GM21526 (cell line): Measurements from ENCODE around the gene DEFB108B.
"Not testable (repeated sequence)": the region's sequence is repeated elsewhere in the genome, so short reads cannot be mapped to it uniquely, and the experiment has no call there.

Experiments
- ATAC-seq: cut with Tn5 transposase; IDR thresholded peaks from one replicate; pipeline ENCODE4 v1.9.1; 2021; ENCODE audit warnings: moderate library complexity; ENCODE audit not compliant: unreplicated experiment, low FRiP score

Gene DEFB108B

GRCh38 chr11:71813481-71814355, 19.3 kb upstream of the DEFB108B start:
- not testable (repeated sequence) for ATAC-seq

GRCh38 chr11:71821539-71821938, 11.5 kb upstream of the DEFB108B start:
- ATAC-seq, result not testable (repeated sequence)

DNA sequence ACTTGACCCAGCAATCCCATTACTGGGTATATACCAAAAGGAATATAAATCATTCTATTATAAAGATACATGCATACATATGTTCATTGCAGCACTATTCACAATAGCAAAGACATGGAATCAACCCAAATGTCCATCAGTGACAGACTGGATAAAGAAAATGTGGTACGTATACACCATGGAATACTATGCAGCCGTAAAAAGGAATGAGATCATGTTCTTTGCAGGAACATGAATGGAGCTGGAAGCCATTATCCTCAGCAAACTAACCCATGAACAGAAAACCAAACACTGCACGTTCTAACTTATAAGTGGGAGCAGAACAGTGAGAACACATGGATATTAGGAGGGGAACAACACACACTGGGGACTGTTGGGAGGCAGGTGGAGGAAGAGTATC, 3.8 kb upstream of the DEFB108B start:
- ATAC-seq, result not testable (repeated sequence)

DNA sequence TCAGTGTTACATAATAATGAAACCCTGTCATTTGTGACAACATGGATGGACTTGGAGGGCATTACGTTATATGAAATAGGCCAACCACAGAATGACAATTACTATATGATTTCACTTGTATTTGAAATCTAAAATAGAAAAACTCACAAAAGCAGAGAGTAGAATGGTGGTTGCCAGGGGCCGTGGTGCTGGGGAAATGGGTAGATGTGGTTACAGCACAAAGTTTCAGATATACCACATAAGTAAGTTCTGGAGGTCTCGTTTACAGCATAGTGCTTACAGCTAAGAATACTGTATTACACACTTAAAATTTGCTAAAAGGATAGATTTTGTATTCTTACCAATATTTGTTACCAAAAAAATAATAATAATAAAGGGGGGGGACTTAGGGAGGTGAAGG, 3.3 kb upstream of the DEFB108B start:
- not testable (repeated sequence) for ATAC-seq

- ATAC-seq, result not testable (repeated sequence)
Measured at GRCh38 chr11:71842720-71843119, 9.7 kb downstream of the DEFB108B start.

DNA sequence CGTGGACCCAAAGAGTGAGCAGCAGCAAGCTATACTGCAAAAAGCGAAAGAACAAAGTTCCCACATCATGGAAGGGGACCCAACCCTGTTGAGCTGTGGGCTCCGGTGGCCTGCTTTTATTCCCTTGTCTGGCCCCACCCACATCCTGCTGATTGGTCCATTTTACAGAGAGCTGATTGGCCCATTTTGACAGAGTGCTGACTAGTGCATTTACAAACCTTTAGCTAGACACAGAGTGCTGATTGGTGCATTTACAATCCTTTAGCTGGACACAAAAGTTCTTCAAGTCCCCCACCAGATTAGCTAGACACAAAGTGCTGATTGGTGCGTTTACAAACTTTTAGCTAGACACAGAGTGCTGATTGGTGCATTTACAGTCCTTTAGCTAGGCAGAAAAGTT, 10.4 kb downstream of the DEFB108B start:
- ATAC-seq, result not testable (repeated sequence)

DNA sequence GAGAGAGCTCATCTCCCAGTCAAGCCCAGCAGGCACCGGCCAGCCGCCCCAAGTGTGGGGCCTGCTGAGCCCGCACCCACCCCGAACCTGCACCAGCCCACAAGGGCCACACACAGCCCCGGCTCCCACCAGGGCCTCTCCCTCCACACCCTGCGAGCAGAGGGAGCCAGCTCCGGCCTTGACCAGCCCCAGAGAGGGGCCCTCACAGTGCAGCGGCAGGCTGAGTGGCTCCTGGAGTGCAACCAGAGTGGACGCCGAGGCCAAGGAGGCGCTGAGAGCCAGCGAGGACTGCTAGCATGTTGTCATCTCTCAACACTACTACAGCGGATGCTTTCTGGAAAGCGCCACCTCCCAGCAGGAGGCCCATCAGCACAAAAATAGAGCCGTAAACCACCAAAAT, 10.9 kb downstream of the DEFB108B start:
- no peak for ATAC-seq

- ATAC-seq, result not testable (repeated sequence)
Measured at GRCh38 chr11:71853895-71854294, 20.9 kb downstream of the DEFB108B start.

- not testable (repeated sequence) for ATAC-seq
Measured at GRCh38 chr11:71855880-71856279, 22.9 kb downstream of the DEFB108B start.

- ATAC-seq, result not testable (repeated sequence)
Measured at GRCh38 chr11:71860835-71861234, 27.8 kb downstream of the DEFB108B start.

GRCh38 chr11:71863978-71864627, 31.1 kb downstream of the DEFB108B start:
- not testable (repeated sequence) for ATAC-seq

DNA sequence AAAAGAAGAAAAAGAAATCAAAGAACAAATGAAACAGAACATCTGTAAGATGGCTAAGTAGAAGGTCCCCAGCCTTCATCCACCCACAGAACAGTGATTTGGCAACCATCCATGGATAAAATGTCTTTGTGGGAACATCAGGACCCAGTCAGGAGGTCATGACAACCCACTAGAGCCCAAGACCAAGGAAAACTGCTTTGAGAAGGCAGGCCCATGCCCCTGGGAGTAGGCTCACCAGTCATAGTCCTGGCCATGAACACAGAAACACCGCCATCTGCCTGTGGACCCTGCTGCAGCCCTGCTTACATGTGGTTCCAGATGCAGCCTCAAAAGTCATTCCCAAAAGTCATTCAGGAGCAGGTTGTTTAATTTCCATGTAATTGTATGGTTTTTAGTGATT, 34.2 kb downstream of the DEFB108B start:
- ATAC-seq, result not testable (repeated sequence)

DNA sequence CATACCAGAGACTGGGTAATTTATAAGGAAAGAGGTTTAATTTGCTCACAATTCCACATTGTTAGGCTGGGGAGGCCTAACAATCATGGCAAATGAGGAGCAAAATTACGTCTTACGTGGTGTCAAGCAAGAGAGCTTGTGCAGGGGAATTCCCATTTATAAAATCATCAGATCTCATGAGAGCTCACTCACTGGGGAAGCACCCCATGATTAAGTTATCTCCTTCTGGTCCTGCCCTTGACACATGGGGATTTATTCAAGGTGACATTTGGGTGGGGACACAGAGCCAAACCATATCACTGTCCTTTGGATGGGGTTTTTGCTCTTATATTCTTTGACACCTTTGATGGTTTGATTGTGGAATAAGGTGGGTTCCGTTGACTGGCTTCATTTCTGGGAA, 36.9 kb downstream of the DEFB108B start:
- not testable (repeated sequence) for ATAC-seq

DNA sequence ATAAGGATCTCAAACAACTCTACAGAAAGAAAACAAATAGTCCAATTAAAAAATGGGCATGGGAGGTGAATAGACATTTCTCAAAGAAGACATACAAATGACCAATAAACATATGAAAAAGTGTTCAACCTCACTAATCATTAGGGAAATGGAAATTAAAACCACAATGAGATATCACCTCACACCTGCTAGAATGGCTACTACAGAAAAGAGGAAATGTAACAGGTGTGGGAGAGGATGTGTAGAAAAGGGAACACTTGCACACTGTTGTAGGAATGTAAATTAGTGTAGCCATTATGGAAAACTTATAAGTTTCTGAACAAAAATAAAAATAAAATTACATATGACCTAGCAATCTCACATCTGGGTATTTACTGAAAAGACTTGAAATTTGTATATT, 37.7 kb downstream of the DEFB108B start:
- ATAC-seq, result not testable (repeated sequence)

DNA sequence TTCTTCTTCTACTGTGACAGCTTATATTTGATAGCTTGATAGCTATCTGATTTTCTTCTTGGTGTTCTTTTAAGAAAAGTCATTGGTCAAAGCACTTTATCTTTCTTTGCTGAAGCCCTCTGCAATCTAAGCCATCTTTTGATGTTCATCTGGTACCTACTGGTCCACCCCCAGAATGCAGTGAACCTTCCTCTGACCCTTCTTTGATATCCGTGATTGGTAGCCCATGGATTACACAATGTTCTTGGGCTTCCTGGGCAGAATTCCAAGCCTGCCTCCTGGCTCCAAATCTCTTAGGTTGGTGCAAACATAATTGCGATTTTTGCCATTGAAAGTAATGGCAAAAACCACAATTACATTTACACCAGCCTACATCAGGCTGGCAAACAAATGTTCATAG, 43.3 kb downstream of the DEFB108B start:
- ATAC-seq, result not testable (repeated sequence)

DNA sequence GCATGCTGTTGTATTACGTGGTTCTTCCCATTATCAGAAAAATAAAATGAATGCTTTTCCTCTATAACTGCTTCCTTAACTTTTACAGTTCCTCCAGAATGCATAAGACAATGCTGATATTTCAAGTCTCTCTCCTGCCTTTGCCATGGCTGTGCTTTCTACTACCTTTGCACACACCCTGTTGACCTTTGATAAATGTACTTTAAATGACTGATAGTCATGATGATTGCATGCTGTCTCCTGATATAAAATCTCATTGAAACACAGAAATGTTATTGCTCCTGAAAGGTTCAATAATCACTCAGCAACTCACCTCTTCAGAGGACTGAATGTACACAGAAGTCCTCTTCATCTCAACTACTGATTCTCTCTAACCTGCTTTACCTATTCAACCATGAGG, 45.1 kb downstream of the DEFB108B start, which contains the start of gene DEFB131B:
DEFB131B (plus strand) TSS at position 395 of the 400 bp plus-strand sequence; CDS start at position 395, 0 bp downstream.
- not testable (repeated sequence) for ATAC-seq

- not testable (repeated sequence) for ATAC-seq
Measured at GRCh38 chr11:71885806-71886205, 52.8 kb downstream of the DEFB108B start.
